Measurements from ENCODE around the gene FGF1.

Gene FGF1

GRCh38 chr5:142551338-142552067, 134.4 kb downstream of the FGF1 start:
- H3K27ac ChIP-seq (ENCODE audit: low read depth, low read length): no peak overlapping the region
- no peaks in the 10 kb centered on the region for H3K27me3 ChIP-seq (ENCODE audit: insufficient read depth, low read length)
- H2AFZ ChIP-seq (ENCODE audit: low read length, unreplicated experiment): peak overlapping the region; percentile 59
- no peaks in the 10 kb centered on the region for H3K79me2 ChIP-seq (ENCODE audit: control insufficient read depth, insufficient read depth, low read length, unreplicated experiment)
- H3K4me3 ChIP-seq (ENCODE audit: low read depth, low read length): peak overlapping the region; percentile 68
- H3K36me3 ChIP-seq (ENCODE audit: insufficient read depth, low read length): no peaks in the 10 kb centered on the region
- H3K4me1 ChIP-seq (ENCODE audit: control insufficient read depth, insufficient read depth, low read length, unreplicated experiment): peaks cover 11% of the 10 kb centered on the region

GRCh38 chr5:142550471-142550870, 135.4 kb downstream of the FGF1 start:
- Histone ChIP-seq H3K36me3 (ENCODE audit: insufficient read depth, low read length) (no peaks in the 10 kb centered on the region), H2AFZ (ENCODE audit: low read length, unreplicated experiment) (no peak overlapping the region), H3K27me3 (ENCODE audit: insufficient read depth, low read length) (no peaks in the 10 kb centered on the region), H3K79me2 (ENCODE audit: control insufficient read depth, insufficient read depth, low read length, unreplicated experiment) (no peaks in the 10 kb centered on the region), H3K4me1 (ENCODE audit: control insufficient read depth, insufficient read depth, low read length, unreplicated experiment) (peaks cover 17% of the 10 kb centered on the region), H3K4me3 (ENCODE audit: low read depth, low read length) (no peak overlapping the region), H3K27ac (ENCODE audit: low read depth, low read length) (no peak overlapping the region)

DNA sequence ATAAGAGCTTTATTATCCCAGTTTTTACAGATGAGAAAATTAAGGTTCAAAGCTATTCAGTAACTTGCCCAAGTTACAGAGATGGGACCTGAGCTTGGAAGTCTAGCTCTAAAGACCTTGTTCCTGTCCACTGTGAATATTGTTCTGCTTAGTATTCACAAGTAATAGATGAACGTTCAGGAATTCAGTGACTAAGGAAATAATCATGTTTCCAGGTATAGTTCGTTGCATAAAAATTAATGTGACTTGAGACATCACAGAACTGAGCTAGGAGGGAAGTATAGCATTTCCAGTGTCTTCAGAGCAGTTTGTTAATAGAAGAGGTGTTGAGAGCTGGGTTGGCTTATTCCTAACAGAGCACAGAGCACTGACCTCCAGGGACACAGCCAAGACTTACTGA, 136.1 kb downstream of the FGF1 start:
- Histone ChIP-seq H3K79me2 (ENCODE audit: control insufficient read depth, insufficient read depth, low read length, unreplicated experiment) (no peaks in the 10 kb centered on the region), H3K4me1 (ENCODE audit: control insufficient read depth, insufficient read depth, low read length, unreplicated experiment) (peaks cover 23% of the 10 kb centered on the region), H3K4me3 (ENCODE audit: low read depth, low read length) (no peak overlapping the region), H3K27me3 (ENCODE audit: insufficient read depth, low read length) (no peaks in the 10 kb centered on the region), H2AFZ (ENCODE audit: low read length, unreplicated experiment) (no peak overlapping the region), H3K36me3 (ENCODE audit: insufficient read depth, low read length) (no peaks in the 10 kb centered on the region), H3K27ac (ENCODE audit: low read depth, low read length) (no peak overlapping the region)

DNA sequence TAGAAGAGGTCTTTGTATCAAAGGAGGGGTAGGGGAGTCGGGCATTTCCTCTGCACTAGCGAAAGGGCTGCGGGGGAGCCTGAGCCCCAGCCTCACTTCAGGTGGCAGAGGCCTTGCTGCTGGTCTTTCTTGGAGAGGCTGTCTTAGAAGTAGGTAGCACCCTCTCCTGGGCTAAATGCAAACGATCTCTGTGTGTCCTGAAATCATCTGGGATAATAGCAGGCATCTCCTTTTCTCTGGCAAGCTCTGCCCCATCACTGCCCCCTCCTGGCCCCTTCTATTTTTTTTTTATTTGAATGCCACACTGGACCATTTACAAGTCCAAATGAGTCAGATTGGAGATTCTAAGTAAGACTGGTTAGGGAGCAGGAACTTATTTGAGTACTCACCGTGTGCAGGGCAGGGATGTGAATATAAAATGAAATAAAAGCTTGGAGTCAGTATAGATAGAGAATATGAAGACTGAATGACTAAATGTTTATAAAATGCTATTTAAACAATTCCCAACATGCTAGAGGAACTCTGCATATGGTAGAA, 137.1 kb downstream of the FGF1 start:
- Histone ChIP-seq H2AFZ (ENCODE audit: low read length, unreplicated experiment) (no peak overlapping the region), H3K79me2 (ENCODE audit: control insufficient read depth, insufficient read depth, low read length, unreplicated experiment) (no peaks in the 10 kb centered on the region), H3K36me3 (ENCODE audit: insufficient read depth, low read length) (no peaks in the 10 kb centered on the region), H3K4me1 (ENCODE audit: control insufficient read depth, insufficient read depth, low read length, unreplicated experiment) (peaks cover 33% of the 10 kb centered on the region), H3K27ac (ENCODE audit: low read depth, low read length) (no peak overlapping the region), H3K27me3 (ENCODE audit: insufficient read depth, low read length) (no peaks in the 10 kb centered on the region), H3K4me3 (ENCODE audit: low read depth, low read length) (no peak overlapping the region)

GRCh38 chr5:142547445-142548380, 138.2 kb downstream of the FGF1 start:
- no peaks in the 10 kb centered on the region for H3K27me3 ChIP-seq (ENCODE audit: insufficient read depth, low read length)
- H3K27ac ChIP-seq (ENCODE audit: low read depth, low read length): no peak overlapping the region
- no peaks in the 10 kb centered on the region for H3K79me2 ChIP-seq (ENCODE audit: control insufficient read depth, insufficient read depth, low read length, unreplicated experiment)
- H3K4me1 ChIP-seq (ENCODE audit: control insufficient read depth, insufficient read depth, low read length, unreplicated experiment): peaks cover 38% of the 10 kb centered on the region
- no peaks in the 10 kb centered on the region for H3K36me3 ChIP-seq (ENCODE audit: insufficient read depth, low read length)
- H2AFZ ChIP-seq (ENCODE audit: low read length, unreplicated experiment): no peak overlapping the region
- no peak overlapping the region for H3K4me3 ChIP-seq (ENCODE audit: low read depth, low read length)

DNA sequence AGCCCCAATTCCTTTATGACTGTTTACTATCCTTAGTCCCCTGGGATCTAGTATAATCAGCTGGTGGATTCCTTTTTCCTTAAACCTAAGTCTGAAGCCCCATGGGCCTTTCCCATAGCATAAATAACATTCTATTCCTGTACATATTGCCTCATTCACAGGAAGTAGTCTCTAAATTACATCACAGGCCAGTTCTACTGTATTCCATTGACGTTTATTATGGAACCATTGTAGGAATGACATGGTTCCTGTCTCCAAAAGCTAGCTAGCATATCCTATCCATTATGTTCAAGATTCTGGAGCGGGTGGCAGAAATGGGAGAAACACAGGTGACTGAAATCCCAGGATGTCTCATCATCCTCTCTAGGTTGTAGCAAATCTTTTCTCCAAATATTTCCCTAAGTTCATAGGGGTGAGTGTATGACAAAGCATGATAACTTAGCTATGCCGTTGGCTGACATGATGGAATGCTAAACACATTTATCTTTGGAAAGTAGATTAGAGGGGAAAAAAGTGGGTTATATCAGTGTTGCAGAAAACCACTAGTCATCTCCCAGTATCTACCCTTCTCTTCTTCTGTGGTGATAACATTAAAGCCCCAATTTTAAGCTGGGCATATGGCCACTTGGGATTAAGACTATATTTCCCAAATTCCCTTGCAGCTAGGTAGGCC, 140.1 kb downstream of the FGF1 start:
- Histone ChIP-seq H3K27me3 (ENCODE audit: insufficient read depth, low read length) (no peaks in the 10 kb centered on the region), H3K79me2 (ENCODE audit: control insufficient read depth, insufficient read depth, low read length, unreplicated experiment) (no peaks in the 10 kb centered on the region), H3K27ac (ENCODE audit: low read depth, low read length) (peak overlapping the region; percentile 71), H3K36me3 (ENCODE audit: insufficient read depth, low read length) (no peaks in the 10 kb centered on the region), H2AFZ (ENCODE audit: low read length, unreplicated experiment) (no peak overlapping the region), H3K4me3 (ENCODE audit: low read depth, low read length) (no peak overlapping the region), H3K4me1 (ENCODE audit: control insufficient read depth, insufficient read depth, low read length, unreplicated experiment) (peaks cover 34% of the 10 kb centered on the region)

DNA sequence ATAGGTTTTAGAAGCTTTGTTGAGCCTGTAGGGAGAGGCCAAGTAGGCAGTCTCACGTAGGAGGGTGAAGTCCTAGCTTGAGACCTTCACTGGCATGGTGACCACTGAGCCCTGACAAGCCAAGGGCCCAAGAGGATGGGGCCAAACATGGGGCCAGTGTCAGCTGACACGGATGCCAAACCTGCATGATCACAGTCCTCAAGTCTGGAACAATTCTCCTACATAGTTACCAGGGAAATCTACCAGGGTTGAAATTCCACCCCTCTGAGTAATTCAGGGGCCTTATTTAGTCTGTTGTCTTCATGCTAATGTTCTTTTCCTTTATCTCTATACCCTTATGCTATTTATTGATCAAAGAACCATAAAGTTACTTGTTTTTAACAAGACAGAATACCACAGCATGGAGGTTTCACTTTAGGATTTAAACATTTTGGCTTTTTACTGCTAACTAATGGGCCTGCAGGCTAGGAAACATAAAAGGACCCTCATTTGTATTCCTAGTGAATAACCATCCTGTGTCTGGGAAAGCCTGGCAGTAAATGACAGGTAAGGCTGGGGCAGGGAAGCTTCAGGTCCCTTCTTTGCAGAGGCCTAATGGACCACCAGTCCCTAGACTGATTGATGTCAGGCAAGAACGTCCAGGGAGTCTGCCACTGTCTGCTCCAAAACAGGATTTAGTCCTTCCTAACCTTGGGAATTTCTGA, 140.8 kb downstream of the FGF1 start:
- H3K27ac ChIP-seq (ENCODE audit: low read depth, low read length): peak overlapping the region; percentile 71
- no peaks in the 10 kb centered on the region for H3K79me2 ChIP-seq (ENCODE audit: control insufficient read depth, insufficient read depth, low read length, unreplicated experiment)

GRCh38 chr5:142544071-142544753, 141.7 kb downstream of the FGF1 start:
- Histone ChIP-seq H3K4me1 (ENCODE audit: control insufficient read depth, insufficient read depth, low read length, unreplicated experiment) (peaks cover 37% of the 10 kb centered on the region), H2AFZ (ENCODE audit: low read length, unreplicated experiment) (no peak overlapping the region), H3K27ac (ENCODE audit: low read depth, low read length) (peak overlapping the region; percentile 71), H3K79me2 (ENCODE audit: control insufficient read depth, insufficient read depth, low read length, unreplicated experiment) (no peaks in the 10 kb centered on the region), H3K4me3 (ENCODE audit: low read depth, low read length) (no peak overlapping the region), H3K27me3 (ENCODE audit: insufficient read depth, low read length) (no peaks in the 10 kb centered on the region), H3K36me3 (ENCODE audit: insufficient read depth, low read length) (no peaks in the 10 kb centered on the region)

More for the DNA sequence above, 140.8 kb downstream of the FGF1 start:
- peaks cover 38% of the 10 kb centered on the region for H3K4me1 ChIP-seq (ENCODE audit: control insufficient read depth, insufficient read depth, low read length, unreplicated experiment)
- no peak overlapping the region for H2AFZ ChIP-seq (ENCODE audit: low read length, unreplicated experiment)
- peak overlapping the region; percentile 16; the same call in 1 of the 2 replicates for H3K4me3 ChIP-seq (ENCODE audit: low read depth, low read length)
- no peaks in the 10 kb centered on the region for H3K27me3 ChIP-seq (ENCODE audit: insufficient read depth, low read length)
- no peaks in the 10 kb centered on the region for H3K36me3 ChIP-seq (ENCODE audit: insufficient read depth, low read length)

DNA sequence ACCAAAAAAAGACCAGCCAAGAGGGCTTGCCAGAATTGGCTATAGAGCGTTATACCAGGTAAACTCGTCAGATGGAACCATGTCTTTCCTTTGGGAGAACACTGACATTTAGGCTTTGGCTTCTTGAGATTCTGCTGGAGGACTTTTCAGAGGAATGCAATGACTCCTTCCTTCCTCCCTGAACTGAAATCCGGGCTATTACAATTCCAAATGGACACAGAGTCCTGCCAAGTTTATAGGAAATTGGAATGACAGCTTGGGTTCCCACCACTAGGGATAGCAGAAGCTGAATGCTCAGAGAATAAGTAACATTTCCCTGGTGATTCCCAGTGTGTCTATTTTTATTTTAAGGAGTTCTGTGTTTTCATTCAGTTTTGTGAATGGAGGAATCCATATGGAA, 143.0 kb downstream of the FGF1 start:
- H3K79me2 ChIP-seq (ENCODE audit: control insufficient read depth, insufficient read depth, low read length, unreplicated experiment): no peaks in the 10 kb centered on the region
- peaks cover 39% of the 10 kb centered on the region for H3K4me1 ChIP-seq (ENCODE audit: control insufficient read depth, insufficient read depth, low read length, unreplicated experiment)
- no peak overlapping the region for H2AFZ ChIP-seq (ENCODE audit: low read length, unreplicated experiment)
- no peaks in the 10 kb centered on the region for H3K27me3 ChIP-seq (ENCODE audit: insufficient read depth, low read length)
- H3K36me3 ChIP-seq (ENCODE audit: insufficient read depth, low read length): no peaks in the 10 kb centered on the region
- H3K27ac ChIP-seq (ENCODE audit: low read depth, low read length): peak overlapping the region; percentile 22; the same call in 1 of the 2 replicates
- no peak overlapping the region for H3K4me3 ChIP-seq (ENCODE audit: low read depth, low read length)

All from ACC112 (cell line).